GM23338 (cell line): Measurements from ENCODE around the gene SLC26A11. TPM values are rescaled to one million over a fixed set of nuclear protein-coding genes. Genes with fewer than 3 reads are reported as not detected.

Experiments
- ATAC-seq: fragments of 200-7000 bp; cut with Tn5 transposase; 3 replicates; pipeline ENCODE4 v1.9.1; 2020
- DNase-seq: peaks from one replicate; pipeline ENCODE4 v3.0.0-alpha.2; 2015; ENCODE audit warnings: low spot score
- H2AFZ ChIP-seq: fragments of 200-600 bp; sonication (generic); 2 replicates; pipeline ENCODE4 v1.8.0; 2016; ENCODE audit warnings: antibody characterized with exemption, mild to moderate bottlenecking, moderate library complexity
- H3F3A ChIP-seq: fragments of 200-600 bp; sonication (generic); replicated peaks from 2 replicates; pipeline ENCODE4 v1.8.0; 2017; ENCODE audit warnings: antibody characterized with exemption, mixed run types, low read depth
- H3K27ac ChIP-seq: fragments of 200-600 bp; sonication (generic); 2 replicates; pipeline ENCODE4 v1.6.1; 2016; ENCODE audit warnings: low read depth
- H3K27me3 ChIP-seq: fragments of 200-600 bp; sonication (generic); 2 replicates; pipeline ENCODE4 v1.8.0; 2016; ENCODE audit warnings: mild to moderate bottlenecking, mixed run types, moderate library complexity; ENCODE audit not compliant: insufficient read depth
- H3K36me3 ChIP-seq: fragments of 200-600 bp; sonication (generic); 2 replicates; pipeline ENCODE4 v1.8.0; 2016; ENCODE audit warnings: mild to moderate bottlenecking; ENCODE audit not compliant: insufficient read depth
- H3K4me1 ChIP-seq: fragments of 200-600 bp; sonication (generic); 2 replicates; pipeline ENCODE4 v1.8.0; 2016; ENCODE audit warnings: mild to moderate bottlenecking, moderate library complexity; ENCODE audit not compliant: insufficient read depth
- H3K4me2 ChIP-seq: fragments of 200-600 bp; sonication (generic); 2 replicates; pipeline ENCODE4 v1.7.1; 2017; ENCODE audit warnings: mixed run types
- H3K4me3 ChIP-seq: fragments of 200-600 bp; sonication (generic); 2 replicates; pipeline ENCODE4 v1.6.1; 2016; ENCODE audit warnings: mixed run types
- H3K79me2 ChIP-seq: fragments of 200-600 bp; sonication (generic); replicated peaks from 2 replicates; pipeline ENCODE4 v1.8.0; 2017; ENCODE audit warnings: mild to moderate bottlenecking; ENCODE audit not compliant: insufficient read depth
- H3K9me2 ChIP-seq: fragments of 200-600 bp; sonication (generic); 2 replicates; pipeline ENCODE4 v1.8.0; 2017; ENCODE audit not compliant: insufficient read depth
- H4K20me1 ChIP-seq: fragments of 200-600 bp; sonication (generic); replicated peaks from 2 replicates; pipeline ENCODE4 v1.8.0; 2017; ENCODE audit warnings: mild to moderate bottlenecking; ENCODE audit not compliant: insufficient read depth
- H3K27ac Mint-ChIP-seq: 2 replicates; pipeline ENCODE4 v1.8.0; 2020; ENCODE audit warnings: inconsistent platforms, mild to moderate bottlenecking, moderate library complexity, mixed read lengths
- H3K27me3 Mint-ChIP-seq: 3 replicates; pipeline ENCODE4 v1.8.0; 2022; ENCODE audit warnings: low read depth, mild to moderate bottlenecking, moderate library complexity, mixed read lengths, inconsistent platforms; ENCODE audit not compliant: insufficient read depth, poor library complexity
- H3K36me3 Mint-ChIP-seq: 3 replicates; pipeline ENCODE4 v1.8.0; 2021; ENCODE audit warnings: low read depth, mild to moderate bottlenecking, inconsistent platforms, moderate library complexity, mixed read lengths
- H3K4me1 Mint-ChIP-seq: 3 replicates; pipeline ENCODE4 v1.8.0; 2020; ENCODE audit warnings: mild to moderate bottlenecking, inconsistent platforms, mixed read lengths
- H3K4me3 Mint-ChIP-seq: 3 replicates; pipeline ENCODE4 v1.8.0; 2021; ENCODE audit warnings: moderate library complexity, mild to moderate bottlenecking, inconsistent platforms, mixed read lengths
- H3K9me3 Mint-ChIP-seq: 3 replicates; pipeline ENCODE4 v1.8.0; 2020; ENCODE audit warnings: moderate library complexity, mild to moderate bottlenecking, inconsistent platforms, mixed read lengths
- EZH2phosphoT487 ChIP-seq: fragments of 200-600 bp; sonication (generic); IDR thresholded peaks from one replicate; pipeline ENCODE4 v1.8.1; 2018; ENCODE audit warnings: antibody characterized with exemption; ENCODE audit not compliant: unreplicated experiment
- ZNF114 ChIP-seq: fragments of 250-450 bp; sonication (Bioruptor Pico); IDR thresholded peaks from 2 replicates; pipeline ENCODE4 v1.5.0; 2020; ENCODE audit warnings: mild to moderate bottlenecking, moderate library complexity
- ZNF331 ChIP-seq: fragments of 250-450 bp; sonication (Bioruptor Pico); IDR thresholded peaks from 2 replicates; pipeline ENCODE4 v1.5.0; 2020; ENCODE audit warnings: low read depth, mild to moderate bottlenecking, moderate library complexity
- polyA plus RNA-seq: library from polyadenylated mRNA; unstranded; fragments of >200 nt; fragmentation: Nextera tagmentation; extraction: Ambion mirVana; gene quantifications from 2 replicates; pipeline ENCODE4 v1.2.1, GENCODE V29; 2016
- total RNA-seq: library from RNA; depleted of rRNA; stranded (reverse); fragments of >200 nt; shearing (Covaris generic); gene quantifications from 2 replicates; pipeline ENCODE4 v1.2.3, GENCODE V29; 2014
- TF ChIP-seq, protein P1 (sequence below): IDR thresholded peaks from one replicate; pipeline ENCODE4 v1.6.1; 2018; ENCODE audit warnings: antibody characterized with exemption; ENCODE audit not compliant: unreplicated experiment
- TF ChIP-seq, protein P2 (sequence below), 2 experiments: fragments of 200-600 bp in 1 of 2; sonication (generic) in 1 of 2; conservative IDR thresholded peaks; 2 replicates each; pipeline versions ENCODE4 v1.5.1 to v1.6.1; 2016 to 2017; ENCODE audit warnings: antibody characterized with exemption in 2 of 2, low read depth in 2 of 2, mild to moderate bottlenecking in 2 of 2, moderate library complexity in 1 of 2
- TF ChIP-seq, protein P3 (sequence below): fragments of 250-450 bp; sonication (Bioruptor Pico); IDR thresholded peaks from 2 replicates; pipeline ENCODE4 v1.5.0; 2020; ENCODE audit warnings: mild to moderate bottlenecking, moderate library complexity

SLC26A11 gene
- total and polyA plus RNA-seq, 2 experiments from 2014 or later: 10.9 to 23.0 TPM

DNA sequence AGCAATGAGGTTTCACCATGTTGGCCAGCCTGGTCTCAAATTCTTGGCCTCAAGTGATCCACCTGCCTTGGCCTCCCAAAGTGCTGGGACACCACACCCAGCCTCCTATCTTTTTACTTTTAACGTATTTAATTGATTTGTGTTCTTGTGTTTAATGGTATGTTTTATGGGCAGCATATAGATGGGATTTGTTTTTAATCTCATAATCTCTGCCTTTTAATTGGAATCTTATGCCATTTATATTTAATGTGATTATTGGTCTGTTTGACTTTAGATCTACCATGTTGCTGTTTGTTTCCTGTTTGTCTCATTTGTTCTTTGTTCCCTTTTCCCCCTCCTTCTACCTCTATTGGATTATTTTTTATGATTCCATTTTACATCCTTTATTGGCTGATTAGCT, 12.2 kb downstream of the SLC26A11 start:
- Mint-ChIP-seq H3K27me3 (peaks cover 4% of the 10 kb centered on the region), H3K9me3 (peaks cover 18% of the 10 kb centered on the region), H3K4me3 (no peak overlapping the region), H3K4me1 (no peaks in the 10 kb centered on the region), H3K27ac (no peak overlapping the region), H3K36me3 (peaks cover 39% of the 10 kb centered on the region)
- H3K4me3 ChIP-seq: no peak overlapping the region
- TF ChIP-seq ZNF114 (CRISPR knock-in tag) (no peak), EZH2phosphoT487 (no peak), ZNF331 (CRISPR knock-in tag) (no peak)
- TF ChIP-seq, protein P1, sequence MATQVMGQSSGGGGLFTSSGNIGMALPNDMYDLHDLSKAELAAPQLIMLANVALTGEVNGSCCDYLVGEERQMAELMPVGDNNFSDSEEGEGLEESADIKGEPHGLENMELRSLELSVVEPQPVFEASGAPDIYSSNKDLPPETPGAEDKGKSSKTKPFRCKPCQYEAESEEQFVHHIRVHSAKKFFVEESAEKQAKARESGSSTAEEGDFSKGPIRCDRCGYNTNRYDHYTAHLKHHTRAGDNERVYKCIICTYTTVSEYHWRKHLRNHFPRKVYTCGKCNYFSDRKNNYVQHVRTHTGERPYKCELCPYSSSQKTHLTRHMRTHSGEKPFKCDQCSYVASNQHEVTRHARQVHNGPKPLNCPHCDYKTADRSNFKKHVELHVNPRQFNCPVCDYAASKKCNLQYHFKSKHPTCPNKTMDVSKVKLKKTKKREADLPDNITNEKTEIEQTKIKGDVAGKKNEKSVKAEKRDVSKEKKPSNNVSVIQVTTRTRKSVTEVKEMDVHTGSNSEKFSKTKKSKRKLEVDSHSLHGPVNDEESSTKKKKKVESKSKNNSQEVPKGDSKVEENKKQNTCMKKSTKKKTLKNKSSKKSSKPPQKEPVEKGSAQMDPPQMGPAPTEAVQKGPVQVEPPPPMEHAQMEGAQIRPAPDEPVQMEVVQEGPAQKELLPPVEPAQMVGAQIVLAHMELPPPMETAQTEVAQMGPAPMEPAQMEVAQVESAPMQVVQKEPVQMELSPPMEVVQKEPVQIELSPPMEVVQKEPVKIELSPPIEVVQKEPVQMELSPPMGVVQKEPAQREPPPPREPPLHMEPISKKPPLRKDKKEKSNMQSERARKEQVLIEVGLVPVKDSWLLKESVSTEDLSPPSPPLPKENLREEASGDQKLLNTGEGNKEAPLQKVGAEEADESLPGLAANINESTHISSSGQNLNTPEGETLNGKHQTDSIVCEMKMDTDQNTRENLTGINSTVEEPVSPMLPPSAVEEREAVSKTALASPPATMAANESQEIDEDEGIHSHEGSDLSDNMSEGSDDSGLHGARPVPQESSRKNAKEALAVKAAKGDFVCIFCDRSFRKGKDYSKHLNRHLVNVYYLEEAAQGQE: no peak
- TF ChIP-seq, protein P2, sequence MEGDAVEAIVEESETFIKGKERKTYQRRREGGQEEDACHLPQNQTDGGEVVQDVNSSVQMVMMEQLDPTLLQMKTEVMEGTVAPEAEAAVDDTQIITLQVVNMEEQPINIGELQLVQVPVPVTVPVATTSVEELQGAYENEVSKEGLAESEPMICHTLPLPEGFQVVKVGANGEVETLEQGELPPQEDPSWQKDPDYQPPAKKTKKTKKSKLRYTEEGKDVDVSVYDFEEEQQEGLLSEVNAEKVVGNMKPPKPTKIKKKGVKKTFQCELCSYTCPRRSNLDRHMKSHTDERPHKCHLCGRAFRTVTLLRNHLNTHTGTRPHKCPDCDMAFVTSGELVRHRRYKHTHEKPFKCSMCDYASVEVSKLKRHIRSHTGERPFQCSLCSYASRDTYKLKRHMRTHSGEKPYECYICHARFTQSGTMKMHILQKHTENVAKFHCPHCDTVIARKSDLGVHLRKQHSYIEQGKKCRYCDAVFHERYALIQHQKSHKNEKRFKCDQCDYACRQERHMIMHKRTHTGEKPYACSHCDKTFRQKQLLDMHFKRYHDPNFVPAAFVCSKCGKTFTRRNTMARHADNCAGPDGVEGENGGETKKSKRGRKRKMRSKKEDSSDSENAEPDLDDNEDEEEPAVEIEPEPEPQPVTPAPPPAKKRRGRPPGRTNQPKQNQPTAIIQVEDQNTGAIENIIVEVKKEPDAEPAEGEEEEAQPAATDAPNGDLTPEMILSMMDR (conservative IDR thresholded peaks at IDR 0.05; ENCODE audit: low read depth in 2 of 2): no peak
- TF ChIP-seq, protein P3, sequence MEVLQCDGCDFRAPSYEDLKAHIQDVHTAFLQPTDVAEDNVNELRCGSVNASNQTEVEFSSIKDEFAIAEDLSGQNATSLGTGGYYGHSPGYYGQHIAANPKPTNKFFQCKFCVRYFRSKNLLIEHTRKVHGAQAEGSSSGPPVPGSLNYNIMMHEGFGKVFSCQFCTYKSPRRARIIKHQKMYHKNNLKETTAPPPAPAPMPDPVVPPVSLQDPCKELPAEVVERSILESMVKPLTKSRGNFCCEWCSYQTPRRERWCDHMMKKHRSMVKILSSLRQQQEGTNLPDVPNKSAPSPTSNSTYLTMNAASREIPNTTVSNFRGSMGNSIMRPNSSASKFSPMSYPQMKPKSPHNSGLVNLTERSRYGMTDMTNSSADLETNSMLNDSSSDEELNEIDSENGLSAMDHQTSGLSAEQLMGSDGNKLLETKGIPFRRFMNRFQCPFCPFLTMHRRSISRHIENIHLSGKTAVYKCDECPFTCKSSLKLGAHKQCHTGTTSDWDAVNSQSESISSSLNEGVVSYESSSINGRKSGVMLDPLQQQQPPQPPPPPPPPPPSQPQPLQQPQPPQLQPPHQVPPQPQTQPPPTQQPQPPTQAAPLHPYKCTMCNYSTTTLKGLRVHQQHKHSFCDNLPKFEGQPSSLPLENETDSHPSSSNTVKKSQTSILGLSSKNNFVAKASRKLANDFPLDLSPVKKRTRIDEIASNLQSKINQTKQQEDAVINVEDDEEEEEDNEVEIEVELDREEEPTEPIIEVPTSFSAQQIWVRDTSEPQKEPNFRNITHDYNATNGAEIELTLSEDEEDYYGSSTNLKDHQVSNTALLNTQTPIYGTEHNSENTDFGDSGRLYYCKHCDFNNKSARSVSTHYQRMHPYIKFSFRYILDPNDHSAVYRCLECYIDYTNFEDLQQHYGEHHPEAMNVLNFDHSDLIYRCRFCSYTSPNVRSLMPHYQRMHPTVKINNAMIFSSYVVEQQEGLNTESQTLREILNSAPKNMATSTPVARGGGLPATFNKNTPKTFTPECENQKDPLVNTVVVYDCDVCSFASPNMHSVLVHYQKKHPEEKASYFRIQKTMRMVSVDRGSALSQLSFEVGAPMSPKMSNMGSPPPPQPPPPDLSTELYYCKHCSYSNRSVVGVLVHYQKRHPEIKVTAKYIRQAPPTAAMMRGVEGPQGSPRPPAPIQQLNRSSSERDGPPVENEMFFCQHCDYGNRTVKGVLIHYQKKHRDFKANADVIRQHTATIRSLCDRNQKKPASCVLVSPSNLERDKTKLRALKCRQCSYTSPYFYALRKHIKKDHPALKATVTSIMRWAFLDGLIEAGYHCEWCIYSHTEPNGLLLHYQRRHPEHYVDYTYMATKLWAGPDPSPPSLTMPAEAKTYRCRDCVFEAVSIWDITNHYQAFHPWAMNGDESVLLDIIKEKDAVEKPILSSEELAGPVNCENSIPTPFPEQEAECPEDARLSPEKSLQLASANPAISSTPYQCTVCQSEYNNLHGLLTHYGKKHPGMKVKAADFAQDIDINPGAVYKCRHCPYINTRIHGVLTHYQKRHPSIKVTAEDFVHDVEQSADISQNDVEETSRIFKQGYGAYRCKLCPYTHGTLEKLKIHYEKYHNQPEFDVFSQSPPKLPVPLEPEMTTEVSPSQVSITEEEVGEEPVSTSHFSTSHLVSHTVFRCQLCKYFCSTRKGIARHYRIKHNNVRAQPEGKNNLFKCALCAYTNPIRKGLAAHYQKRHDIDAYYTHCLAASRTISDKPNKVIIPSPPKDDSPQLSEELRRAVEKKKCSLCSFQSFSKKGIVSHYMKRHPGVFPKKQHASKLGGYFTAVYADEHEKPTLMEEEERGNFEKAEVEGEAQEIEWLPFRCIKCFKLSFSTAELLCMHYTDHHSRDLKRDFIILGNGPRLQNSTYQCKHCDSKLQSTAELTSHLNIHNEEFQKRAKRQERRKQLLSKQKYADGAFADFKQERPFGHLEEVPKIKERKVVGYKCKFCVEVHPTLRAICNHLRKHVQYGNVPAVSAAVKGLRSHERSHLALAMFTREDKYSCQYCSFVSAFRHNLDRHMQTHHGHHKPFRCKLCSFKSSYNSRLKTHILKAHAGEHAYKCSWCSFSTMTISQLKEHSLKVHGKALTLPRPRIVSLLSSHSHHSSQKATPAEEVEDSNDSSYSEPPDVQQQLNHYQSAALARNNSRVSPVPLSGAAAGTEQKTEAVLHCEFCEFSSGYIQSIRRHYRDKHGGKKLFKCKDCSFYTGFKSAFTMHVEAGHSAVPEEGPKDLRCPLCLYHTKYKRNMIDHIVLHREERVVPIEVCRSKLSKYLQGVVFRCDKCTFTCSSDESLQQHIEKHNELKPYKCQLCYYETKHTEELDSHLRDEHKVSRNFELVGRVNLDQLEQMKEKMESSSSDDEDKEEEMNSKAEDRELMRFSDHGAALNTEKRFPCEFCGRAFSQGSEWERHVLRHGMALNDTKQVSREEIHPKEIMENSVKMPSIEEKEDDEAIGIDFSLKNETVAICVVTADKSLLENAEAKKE: no peak
- no peaks in the 10 kb centered on the region for H3K79me2 ChIP-seq
- H3K9me2 ChIP-seq: no peaks in the 10 kb centered on the region
- no peaks in the 10 kb centered on the region; the same call in 1 of the 2 replicates for H3F3A ChIP-seq
- ATAC-seq: no peak
- DNase-seq: no peak
- H2AFZ ChIP-seq: no peak overlapping the region
- H3K4me2 ChIP-seq: no peak overlapping the region
- H3K27me3 ChIP-seq: no peaks in the 10 kb centered on the region
- H3K4me1 ChIP-seq: no peaks in the 10 kb centered on the region
- H4K20me1 ChIP-seq: no peaks in the 10 kb centered on the region
- H3K27ac ChIP-seq: no peak overlapping the region
- peaks cover 12% of the 10 kb centered on the region for H3K36me3 ChIP-seq
